Gastroesophageal sphincter (tissue), 4 donors: ENCODE data around the gene VAV1. TPM values are rescaled to one million over a fixed set of nuclear protein-coding genes. Genes with fewer than 3 reads are reported as not detected.

ENCODE experiments used
- ATAC-seq: fragments of 150-250 bp; one replicate; pipeline ENCODE4 v1.9.1; 2016; ENCODE audit warnings: mild to moderate bottlenecking, moderate library complexity
- H3K27ac ChIP-seq, 4 donors: fragments of 200-600 bp; sonication (generic) in 3 of 4; 1 replicate in 3 of 4; 2 replicates in 1 of 4; pipeline ENCODE4 v1.5.1; 2016 to 2019
- H3K27me3 ChIP-seq: fragments of 200-600 bp; sonication (generic); one replicate; pipeline ENCODE4 v1.5.1; 2019
- H3K36me3 ChIP-seq, 2 donors: fragments of 200-600 bp; sonication (generic); one replicate each; pipeline ENCODE4 v1.5.1; 2019; ENCODE audit warnings: control low read depth in 1 of 2
- H3K4me1 ChIP-seq, 3 donors: fragments of 200-600 bp; sonication (generic); 1 replicate in 2 of 3; 2 replicates in 1 of 3; pipeline ENCODE4 v1.5.1; 2016 to 2019; ENCODE audit warnings: control low read depth in 2 of 3
- H3K4me3 ChIP-seq, 2 donors: fragments of 200-600 bp; sonication (generic); one replicate each; pipeline ENCODE4 v1.5.1; 2019; ENCODE audit warnings: mild to moderate bottlenecking in 1 of 2, moderate library complexity in 1 of 2
- H3K9me3 ChIP-seq, 3 donors: fragments of 200-600 bp; sonication (generic); one replicate each; pipeline ENCODE4 v1.5.1; 2017 to 2019; ENCODE audit warnings: control low read depth in 2 of 3
- EP300 ChIP-seq: sonication (generic); formaldehyde crosslinking; IDR thresholded peaks from one replicate; pipeline ENCODE4 v1.6.1; 2017; ENCODE audit warnings: antibody characterized with exemption, mild to moderate bottlenecking
- POLR2A ChIP-seq, 2 donors: fragments of 450-650 bp; IDR thresholded peaks; one replicate each; pipeline ENCODE4 v1.6.1; 2017; ENCODE audit warnings: antibody characterized with exemption in 2 of 2, mild to moderate bottlenecking in 2 of 2, moderate library complexity in 1 of 2
- POLR2AphosphoS5 ChIP-seq: sonication (generic); formaldehyde crosslinking; IDR thresholded peaks from one replicate; pipeline ENCODE4 v1.6.1; 2017; ENCODE audit warnings: antibody characterized with exemption
- WGBS, 2 donors: methylation state at CpG; one replicate each; pipeline ENCODE4 v1.1.5; 2018; ENCODE audit warnings: low coverage in 1 of 2; 5-methylcytosine and 5-hydroxymethylcytosine counted together
- total RNA-seq, 4 donors: library from RNA; depleted of rRNA; stranded (reverse); fragments of >200 nt; gene quantifications; one replicate each; pipeline ENCODE4 v1.1.0, GENCODE V29; 2016
- TF ChIP-seq, protein P1 (sequence below), 4 experiments: fragments of 200-600 bp in 2 of 4; fragments of 450-650 bp in 2 of 4; sonication (generic) in 1 of 4; IDR thresholded peaks; one replicate each; pipeline ENCODE4 v1.5.1; 2017 to 2019; ENCODE audit warnings: antibody characterized with exemption in 4 of 4, mild to moderate bottlenecking in 2 of 4, moderate library complexity in 2 of 4

VAV1 gene
- total RNA-seq, 4 donors from 2014 or later, result 2.3 to 7.8 (median 5.7) TPM

DNA sequence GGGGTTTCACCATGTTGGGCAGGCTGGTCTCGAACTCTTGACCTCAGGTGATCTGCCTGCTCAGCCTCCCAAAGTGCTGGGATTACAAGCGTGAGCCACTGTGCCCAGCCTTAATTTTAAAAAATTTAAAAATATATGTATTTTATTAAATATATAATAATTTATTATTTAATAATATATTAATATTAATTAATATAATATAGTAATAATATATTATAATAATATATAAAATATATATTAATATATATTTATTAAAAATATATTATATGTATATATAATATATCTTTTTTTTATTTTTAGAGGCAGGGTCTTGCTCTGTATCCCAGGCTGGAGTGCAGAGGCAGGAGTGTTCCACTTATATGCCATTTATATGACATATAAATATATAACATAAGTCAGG is 61.9 kb downstream of the VAV1 start:
- H3K9me3 ChIP-seq, result no peaks in the 10 kb centered on the region
- TF ChIP-seq POLR2A (IDR thresholded peaks at IDR 0.05), result no peak
- TF ChIP-seq POLR2AphosphoS5, result no peak
- TF ChIP-seq, protein P1, sequence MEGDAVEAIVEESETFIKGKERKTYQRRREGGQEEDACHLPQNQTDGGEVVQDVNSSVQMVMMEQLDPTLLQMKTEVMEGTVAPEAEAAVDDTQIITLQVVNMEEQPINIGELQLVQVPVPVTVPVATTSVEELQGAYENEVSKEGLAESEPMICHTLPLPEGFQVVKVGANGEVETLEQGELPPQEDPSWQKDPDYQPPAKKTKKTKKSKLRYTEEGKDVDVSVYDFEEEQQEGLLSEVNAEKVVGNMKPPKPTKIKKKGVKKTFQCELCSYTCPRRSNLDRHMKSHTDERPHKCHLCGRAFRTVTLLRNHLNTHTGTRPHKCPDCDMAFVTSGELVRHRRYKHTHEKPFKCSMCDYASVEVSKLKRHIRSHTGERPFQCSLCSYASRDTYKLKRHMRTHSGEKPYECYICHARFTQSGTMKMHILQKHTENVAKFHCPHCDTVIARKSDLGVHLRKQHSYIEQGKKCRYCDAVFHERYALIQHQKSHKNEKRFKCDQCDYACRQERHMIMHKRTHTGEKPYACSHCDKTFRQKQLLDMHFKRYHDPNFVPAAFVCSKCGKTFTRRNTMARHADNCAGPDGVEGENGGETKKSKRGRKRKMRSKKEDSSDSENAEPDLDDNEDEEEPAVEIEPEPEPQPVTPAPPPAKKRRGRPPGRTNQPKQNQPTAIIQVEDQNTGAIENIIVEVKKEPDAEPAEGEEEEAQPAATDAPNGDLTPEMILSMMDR (IDR thresholded peaks at IDR 0.05), result no peak
- no peak for TF ChIP-seq EP300
- H3K36me3 ChIP-seq, result no peaks in the 10 kb centered on the region
- no peak for ATAC-seq
- WGBS, 2 donors, result 93 to 100% methylated on average over 1 to 2 of the region's 2 CpGs
- H3K27ac ChIP-seq, result no peak overlapping the region
- H3K4me3 ChIP-seq, result no peak overlapping the region
- H3K27me3 ChIP-seq, result peaks cover 25% of the 10 kb centered on the region
- no peaks in the 10 kb centered on the region for H3K4me1 ChIP-seq

DNA sequence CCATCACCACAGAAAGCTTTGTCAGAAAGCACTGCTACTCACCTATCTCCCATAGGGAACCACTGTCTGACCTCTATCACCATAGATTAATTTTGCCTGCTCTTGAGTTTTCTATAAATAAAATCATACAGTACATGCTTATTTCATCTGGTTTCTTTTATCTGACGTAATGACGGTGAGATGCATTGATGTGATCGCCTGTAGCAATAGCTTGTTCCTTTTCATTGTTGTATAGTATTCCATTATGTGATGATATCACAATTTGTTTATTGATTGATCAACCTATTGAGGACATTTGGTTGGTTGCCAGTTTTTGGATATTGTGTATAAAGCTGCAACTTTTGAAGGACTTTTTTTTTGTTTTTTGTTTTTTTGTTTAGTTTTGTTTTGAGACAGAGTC is 63.0 kb downstream of the VAV1 start:
- Histone ChIP-seq H3K4me3 (no peak overlapping the region), H3K27ac (no peak overlapping the region), H3K27me3 (peaks cover 23% of the 10 kb centered on the region), H3K36me3 (no peaks in the 10 kb centered on the region), H3K9me3 (no peaks in the 10 kb centered on the region), H3K4me1 (no peaks in the 10 kb centered on the region)
- TF ChIP-seq POLR2AphosphoS5 (no peak), POLR2A (IDR thresholded peaks at IDR 0.05) (no peak), EP300 (no peak)
- TF ChIP-seq, protein P1 (IDR thresholded peaks at IDR 0.05), result no peak
- no peak for ATAC-seq
- WGBS, 2 donors, result 88 to 97% methylated on average over 3 of the region's 3 CpGs

GRCh38 chr19:6837525-6837924 is 65.0 kb downstream of the VAV1 start:
- Histone ChIP-seq H3K4me1 (no peaks in the 10 kb centered on the region), H3K36me3 (no peaks in the 10 kb centered on the region), H3K4me3 (no peak overlapping the region), H3K27me3 (peaks cover 23% of the 10 kb centered on the region), H3K27ac (no peak overlapping the region), H3K9me3 (no peaks in the 10 kb centered on the region)
- TF ChIP-seq, protein P1 (IDR thresholded peaks at IDR 0.05), result no peak
- no peak for TF ChIP-seq POLR2AphosphoS5
- TF ChIP-seq POLR2A (IDR thresholded peaks at IDR 0.05), result no peak
- no peak for ATAC-seq
- 20 to 24% methylated on average over 2 of the region's 2 CpGs for WGBS, 2 donors

- ATAC-seq, result no peak
- Histone ChIP-seq H3K27me3 (peaks cover 20% of the 10 kb centered on the region), H3K9me3 (no peaks in the 10 kb centered on the region), H3K4me1 (no peaks in the 10 kb centered on the region), H3K4me3 (no peak overlapping the region), H3K36me3 (no peaks in the 10 kb centered on the region), H3K27ac (no peak overlapping the region)
- 78 to 81% methylated on average over 3 of the region's 3 CpGs for WGBS, 2 donors
- TF ChIP-seq POLR2AphosphoS5 (no peak), EP300 (no peak), POLR2A (IDR thresholded peaks at IDR 0.05) (no peak)
- TF ChIP-seq, protein P1 (IDR thresholded peaks at IDR 0.05), result no peak
These were observed 65.7 kb downstream of the VAV1 start for GRCh38 chr19:6838062-6838655.

DNA sequence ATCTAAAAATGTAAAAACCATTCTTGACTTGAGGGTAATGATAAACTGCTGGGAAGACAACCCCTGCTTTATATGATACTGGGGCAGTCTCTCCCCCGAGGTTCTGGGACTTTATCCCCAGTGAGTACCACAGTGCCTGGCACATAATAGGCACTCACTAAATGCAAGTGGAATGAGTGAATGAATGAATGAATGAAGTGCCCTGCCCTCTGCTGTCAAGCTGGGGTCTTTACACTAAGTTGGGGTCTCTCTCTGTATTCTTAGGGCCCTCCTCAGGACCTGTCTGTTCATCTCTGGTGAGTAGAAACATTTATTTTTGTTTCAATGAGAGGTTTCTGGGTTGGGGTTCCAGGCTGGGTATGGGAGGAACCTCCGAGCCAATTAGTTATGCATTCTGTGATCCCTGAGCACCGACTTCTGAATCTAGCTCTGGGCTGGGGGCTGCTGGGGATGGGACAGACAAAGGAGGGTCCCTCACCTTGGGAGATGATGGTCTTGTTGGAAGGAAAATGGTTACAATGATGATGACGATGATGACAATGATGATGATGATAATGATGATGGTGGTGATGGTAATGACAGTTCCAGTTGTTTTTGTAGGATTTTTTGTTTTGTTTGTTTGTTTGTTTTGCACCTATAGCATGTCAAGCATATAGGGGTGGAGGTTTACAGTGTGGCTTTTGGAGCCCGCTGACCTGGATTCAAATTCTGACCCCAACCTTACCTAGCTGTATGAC is 70.5 kb downstream of the VAV1 start:
- no peaks in the 10 kb centered on the region for H3K4me1 ChIP-seq
- TF ChIP-seq POLR2A (IDR thresholded peaks at IDR 0.05), result no peak
- TF ChIP-seq, protein P1 (IDR thresholded peaks at IDR 0.05), result no peak
- TF ChIP-seq EP300, result no peak
- no peak for TF ChIP-seq POLR2AphosphoS5
- H3K9me3 ChIP-seq, result no peaks in the 10 kb centered on the region
- peaks cover 4% of the 10 kb centered on the region for H3K27me3 ChIP-seq
- no peak for ATAC-seq
- WGBS, 2 donors, result 64 to 70% methylated on average over 4 to 5 of the region's 5 CpGs
- no peak overlapping the region for H3K27ac ChIP-seq
- H3K4me3 ChIP-seq, result no peak overlapping the region
- H3K36me3 ChIP-seq, result no peaks in the 10 kb centered on the region
